ENCODE results near the gene REEP5.
"Not testable (repeated sequence)": the region's sequence is repeated elsewhere in the genome, so short reads cannot be mapped to it uniquely, and the experiment has no call there.

Gene REEP5

DNA sequence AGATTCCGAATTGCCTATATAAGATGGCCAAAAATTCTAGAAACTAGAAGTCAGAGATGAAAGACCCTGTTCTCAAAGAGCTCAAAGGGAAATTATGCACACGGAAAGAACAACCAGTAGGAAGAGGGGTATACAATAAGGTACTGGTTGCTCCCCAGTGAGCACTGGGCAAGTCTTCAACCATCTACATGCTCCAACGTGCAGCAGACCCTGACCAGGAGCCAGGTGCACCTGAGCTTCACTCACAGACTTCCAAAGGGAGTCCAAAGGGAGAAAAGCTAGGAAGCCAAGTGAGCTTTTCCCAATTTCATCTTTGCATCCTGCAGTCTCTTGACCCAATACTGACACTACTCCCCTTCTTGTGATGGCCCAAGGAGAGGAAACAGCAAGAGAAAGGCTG is 3.9 kb downstream of the REEP5 start:
- H3K9me3 Mint-ChIP-seq, result no peaks in the 10 kb centered on the region
- DNase-seq (ENCODE audit: low spot score in 2 of 2), result no peak
- H3K36me3 Mint-ChIP-seq, result peaks cover 84% of the 10 kb centered on the region
- H3K4me1 Mint-ChIP-seq, result peaks cover 77% of the 10 kb centered on the region
- no peak overlapping the region for H3K4me3 Mint-ChIP-seq
- H3K27ac Mint-ChIP-seq, result peak overlapping the region; percentile 74
- ATAC-seq, result no peak

DNA sequence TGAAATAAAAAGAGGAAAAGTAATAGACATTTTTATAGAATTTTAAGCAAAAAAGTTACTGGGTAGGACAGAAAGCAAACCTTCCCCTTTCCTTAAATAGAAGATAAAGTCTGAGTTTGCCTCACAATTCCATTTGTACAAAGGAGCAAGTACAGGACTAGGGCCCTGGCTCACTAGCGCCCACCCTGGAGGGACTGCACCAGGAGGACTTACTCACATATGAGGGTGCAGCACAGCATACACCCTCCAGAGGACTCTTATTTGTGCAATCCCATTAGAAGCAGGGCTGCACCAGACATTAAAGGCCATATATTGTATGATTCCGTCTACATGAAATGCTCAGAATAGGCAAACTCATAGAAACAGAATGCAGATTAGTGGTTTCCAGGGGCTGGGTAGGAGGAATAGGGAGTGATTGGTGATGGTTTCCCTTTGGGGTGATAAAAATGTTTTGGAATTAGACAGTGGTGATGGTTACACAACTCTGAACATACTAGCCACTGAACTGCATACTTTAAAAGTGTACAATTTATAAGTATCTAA is 4.5 kb downstream of the REEP5 start:
- Mint-ChIP-seq H3K9me3 (no peaks in the 10 kb centered on the region), H3K27ac (peak overlapping the region; percentile 74), H3K4me1 (peaks cover 77% of the 10 kb centered on the region), H3K36me3 (peaks cover 87% of the 10 kb centered on the region), H3K4me3 (peak overlapping the region; percentile 12)
- ATAC-seq (no peak), DNase-seq (ENCODE audit: low spot score in 2 of 2) (no peak)

DNA sequence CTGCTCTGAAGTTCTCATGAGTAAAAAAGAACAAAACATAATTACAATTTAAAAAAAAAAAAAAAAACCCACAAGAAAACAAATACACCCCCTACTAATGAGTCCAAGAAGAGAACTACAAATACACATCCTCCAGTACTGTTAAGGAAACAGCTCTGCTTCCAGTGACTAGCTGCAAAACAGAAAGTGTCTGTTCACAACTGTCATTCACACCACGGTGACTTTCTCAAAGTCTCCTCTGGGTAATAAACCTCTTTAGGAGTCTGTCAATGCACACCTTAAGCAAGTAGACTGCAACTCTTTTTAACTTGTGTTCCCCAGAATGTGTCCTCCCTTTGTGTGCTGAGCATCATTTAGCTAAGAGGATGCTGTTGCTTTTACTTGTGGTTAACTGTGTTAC is 6.2 kb downstream of the REEP5 start:
- DNase-seq (ENCODE audit: low spot score in 2 of 2) (no peak), ATAC-seq (peak; percentile 55)
- no peaks in the 10 kb centered on the region for H3K9me3 Mint-ChIP-seq
- peak overlapping the region; percentile 8 for H3K27ac Mint-ChIP-seq
- H3K4me1 Mint-ChIP-seq, result peaks cover 82% of the 10 kb centered on the region
- H3K4me3 Mint-ChIP-seq, result peak overlapping the region; percentile 6
- H3K36me3 Mint-ChIP-seq, result peaks cover 88% of the 10 kb centered on the region

DNA sequence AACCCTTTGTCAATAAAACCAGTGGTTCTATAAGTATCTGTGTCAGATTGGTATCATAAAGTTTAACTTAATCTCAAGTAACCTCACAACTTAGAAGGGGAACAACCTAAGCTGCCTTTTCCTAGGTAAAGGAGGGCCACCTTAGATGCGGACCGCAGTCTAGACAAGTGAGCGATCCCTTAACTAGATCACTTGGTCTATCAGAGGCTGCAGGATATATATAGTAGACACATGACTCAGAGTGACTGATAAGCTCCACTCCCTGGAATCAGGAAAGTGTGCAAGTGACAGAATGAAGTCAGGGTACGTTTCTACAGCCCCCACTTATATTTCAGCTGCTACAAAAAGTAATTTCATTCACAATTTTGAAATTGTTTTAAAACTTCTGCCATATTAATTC is 7.4 kb downstream of the REEP5 start:
- peaks cover 70% of the 10 kb centered on the region for H3K4me1 Mint-ChIP-seq
- no peak overlapping the region for H3K4me3 Mint-ChIP-seq
- H3K9me3 Mint-ChIP-seq, result no peaks in the 10 kb centered on the region
- H3K36me3 Mint-ChIP-seq, result peaks cover 90% of the 10 kb centered on the region
- DNase-seq (ENCODE audit: low spot score in 2 of 2) (peak in 1 of 2 donors; percentile 40), ATAC-seq (peak; percentile 63)
- H3K27ac Mint-ChIP-seq, result no peak overlapping the region

DNA sequence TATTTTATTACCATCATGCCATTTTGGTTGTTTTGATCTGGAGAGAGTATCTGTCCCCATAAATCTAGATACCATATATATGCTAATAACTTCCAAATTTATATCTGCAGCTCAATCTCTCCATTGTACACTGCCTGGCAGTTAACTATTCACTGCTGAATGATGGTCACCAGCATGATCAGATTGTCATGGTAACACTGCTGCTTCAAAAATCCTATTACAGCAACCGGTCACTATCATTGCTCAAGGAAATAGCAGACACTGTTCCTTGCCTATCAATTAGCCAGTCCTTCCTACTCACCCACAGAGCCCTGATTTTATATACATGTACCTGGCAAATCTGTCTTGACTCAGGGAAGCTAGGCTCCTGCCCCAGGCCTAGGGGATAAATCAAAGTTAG is 11.5 kb downstream of the REEP5 start:
- H3K36me3 Mint-ChIP-seq, result peaks cover 79% of the 10 kb centered on the region
- no peak for ATAC-seq

GRCh38 chr5:112908854-112909253 is 13.2 kb downstream of the REEP5 start:
- Mint-ChIP-seq H3K27ac (peak overlapping the region; percentile 14), H3K4me1 (peaks cover 40% of the 10 kb centered on the region)
- no peak for ATAC-seq

More for the DNA sequence above, 11.5 kb downstream of the REEP5 start:
- no peak overlapping the region for H3K4me3 Mint-ChIP-seq
- no peak for DNase-seq (ENCODE audit: low spot score in 2 of 2)
- H3K9me3 Mint-ChIP-seq, result no peaks in the 10 kb centered on the region
- H3K4me1 Mint-ChIP-seq, result peaks cover 49% of the 10 kb centered on the region
- peak overlapping the region; percentile 57 for H3K27ac Mint-ChIP-seq

GRCh38 chr5:112907166-112907631 is 14.8 kb downstream of the REEP5 start:
- Mint-ChIP-seq H3K9me3 (no peaks in the 10 kb centered on the region), H3K4me1 (peaks cover 37% of the 10 kb centered on the region), H3K27ac (peak overlapping the region; percentile 85), H3K4me3 (no peak overlapping the region), H3K36me3 (peaks cover 65% of the 10 kb centered on the region)
- ATAC-seq (peak; percentile 48), DNase-seq (ENCODE audit: low spot score in 2 of 2) (no peak)

More at GRCh38 chr5:112908854-112909253, 13.2 kb downstream of the REEP5 start:
- H3K4me3 Mint-ChIP-seq, result no peak overlapping the region
- H3K9me3 Mint-ChIP-seq, result no peaks in the 10 kb centered on the region
- peaks cover 68% of the 10 kb centered on the region for H3K36me3 Mint-ChIP-seq
- no peak for DNase-seq (ENCODE audit: low spot score in 2 of 2)

DNA sequence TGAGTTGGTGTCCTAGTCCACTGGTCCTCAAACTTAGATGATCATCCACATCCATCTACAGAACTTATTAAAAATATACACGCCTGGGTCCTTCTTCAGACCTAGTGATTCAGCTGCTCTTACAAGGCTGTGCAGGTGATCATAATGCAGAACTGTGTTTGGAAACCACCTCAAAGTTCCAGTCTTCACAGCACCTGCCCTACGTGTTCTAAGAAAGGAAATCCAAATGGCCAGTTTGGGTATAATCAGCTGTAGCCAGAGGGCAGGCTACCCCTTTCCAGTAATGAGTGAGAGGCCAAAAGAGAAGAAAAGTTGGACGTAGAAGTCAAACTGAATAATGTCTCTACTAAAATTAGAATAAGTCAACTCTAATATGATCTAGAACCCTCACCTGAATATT is 15.4 kb downstream of the REEP5 start:
- ATAC-seq, result no peak
- no peak for DNase-seq (ENCODE audit: low spot score in 2 of 2)
- Mint-ChIP-seq H3K4me1 (peaks cover 32% of the 10 kb centered on the region), H3K4me3 (no peak overlapping the region), H3K9me3 (no peaks in the 10 kb centered on the region), H3K27ac (peak overlapping the region; percentile 85), H3K36me3 (peaks cover 67% of the 10 kb centered on the region)

DNA sequence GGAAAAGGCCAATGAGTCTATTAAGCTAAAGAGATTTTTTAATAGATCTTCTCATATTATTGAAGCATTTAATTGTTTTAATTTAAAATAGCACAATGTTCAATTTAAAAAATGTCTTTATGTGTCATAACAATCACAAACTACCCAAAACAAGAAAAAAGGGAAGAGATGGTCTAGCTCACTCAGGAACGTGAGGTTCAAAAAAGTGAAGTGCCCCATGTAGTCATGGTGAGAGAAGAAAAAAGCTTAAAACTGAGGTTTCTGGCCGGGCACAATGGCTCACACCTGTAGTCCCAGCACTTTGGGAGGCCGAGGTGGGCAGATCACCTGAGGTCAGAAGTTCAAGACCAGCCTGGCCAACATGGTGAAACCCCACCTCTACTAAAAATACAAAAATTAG is 17.0 kb downstream of the REEP5 start:
- not testable (repeated sequence) for ATAC-seq, H3K27ac Mint-ChIP-seq, H3K4me3 Mint-ChIP-seq, H3K9me3 Mint-ChIP-seq
- peaks cover 26% of the 10 kb centered on the region for H3K4me1 Mint-ChIP-seq
- H3K36me3 Mint-ChIP-seq, result peaks cover 69% of the 10 kb centered on the region
- peak in 1 of 2 donors; percentile 35 for DNase-seq (ENCODE audit: low spot score in 2 of 2)

DNA sequence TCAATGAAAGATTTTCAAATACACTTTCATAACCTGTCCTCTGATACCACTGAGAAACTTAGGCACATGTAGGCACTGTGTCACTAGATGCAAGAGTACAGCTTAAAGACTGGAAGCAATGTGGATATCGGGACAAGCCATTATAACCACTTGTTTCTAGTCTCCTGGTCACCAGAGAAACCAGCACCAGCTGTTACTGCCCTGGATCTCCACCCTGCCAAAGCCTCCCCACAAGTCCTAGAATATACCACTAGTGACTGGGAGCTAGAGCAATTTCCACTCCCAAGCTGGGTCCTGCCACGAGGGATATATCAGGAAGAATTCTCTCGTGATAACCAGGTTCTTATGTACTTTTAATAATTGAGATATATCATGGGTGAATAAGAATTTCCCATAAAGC is 19.5 kb downstream of the REEP5 start:
- H3K9me3 Mint-ChIP-seq, result no peaks in the 10 kb centered on the region
- peak in 1 of 2 donors; percentile 38 for DNase-seq (ENCODE audit: low spot score in 2 of 2)
- peaks cover 20% of the 10 kb centered on the region for H3K4me1 Mint-ChIP-seq
- ATAC-seq, result no peak
- peaks cover 69% of the 10 kb centered on the region for H3K36me3 Mint-ChIP-seq
- H3K4me3 Mint-ChIP-seq, result no peak overlapping the region
- H3K27ac Mint-ChIP-seq, result peak overlapping the region; percentile 29

DNA sequence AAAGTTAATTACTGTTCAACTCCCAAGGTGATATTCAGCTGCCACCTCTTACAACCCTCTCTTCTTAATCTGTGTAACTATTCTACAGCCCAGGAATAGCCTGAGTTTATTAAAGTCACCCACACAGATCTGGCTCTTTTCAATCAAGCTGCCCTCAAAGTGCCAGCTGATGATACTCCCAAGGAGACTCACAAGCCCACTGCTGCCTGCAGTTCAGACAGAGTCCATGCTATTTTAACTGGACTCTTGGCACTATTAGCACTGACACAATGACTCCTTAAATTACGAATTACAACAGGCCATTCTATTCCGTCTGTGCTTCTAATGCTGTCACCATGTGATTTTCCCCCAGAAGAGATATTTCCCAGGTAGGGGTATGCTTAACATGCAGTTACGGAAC is 26.3 kb downstream of the REEP5 start:
- Mint-ChIP-seq H3K27ac (peak overlapping the region; percentile 62), H3K36me3 (peaks cover 100% of the 10 kb centered on the region), H3K9me3 (no peaks in the 10 kb centered on the region), H3K4me3 (no peak overlapping the region), H3K4me1 (peaks cover 31% of the 10 kb centered on the region)
- ATAC-seq (no peak), DNase-seq (ENCODE audit: low spot score in 2 of 2) (no peak)

GRCh38 chr5:112892776-112893175 is 29.3 kb downstream of the REEP5 start:
- Mint-ChIP-seq H3K4me3 (no peak overlapping the region), H3K36me3 (peaks cover 91% of the 10 kb centered on the region), H3K27ac (no peak overlapping the region), H3K9me3 (no peaks in the 10 kb centered on the region), H3K4me1 (peaks cover 43% of the 10 kb centered on the region)
- no peak for ATAC-seq
- DNase-seq (ENCODE audit: low spot score in 2 of 2), result no peak

DNA sequence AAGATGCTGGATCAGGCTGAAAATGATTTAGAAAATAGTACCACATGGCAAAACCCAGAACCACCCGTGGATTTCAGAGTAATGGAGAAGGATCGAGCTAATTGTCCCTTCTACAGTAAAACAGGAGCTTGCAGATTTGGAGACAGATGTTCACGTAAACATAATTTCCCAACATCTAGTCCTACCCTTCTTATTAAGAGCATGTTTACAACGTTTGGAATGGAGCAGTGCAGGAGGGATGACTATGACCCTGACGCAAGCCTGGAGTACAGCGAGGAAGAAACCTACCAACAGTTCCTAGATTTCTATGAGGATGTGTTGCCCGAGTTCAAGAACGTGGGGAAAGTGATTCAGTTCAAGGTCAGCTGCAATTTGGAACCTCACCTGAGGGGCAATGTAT is 30.0 kb downstream of the REEP5 start:
- H3K4me1 Mint-ChIP-seq, result peaks cover 48% of the 10 kb centered on the region
- H3K27ac Mint-ChIP-seq, result peak overlapping the region; percentile 60

DNA sequence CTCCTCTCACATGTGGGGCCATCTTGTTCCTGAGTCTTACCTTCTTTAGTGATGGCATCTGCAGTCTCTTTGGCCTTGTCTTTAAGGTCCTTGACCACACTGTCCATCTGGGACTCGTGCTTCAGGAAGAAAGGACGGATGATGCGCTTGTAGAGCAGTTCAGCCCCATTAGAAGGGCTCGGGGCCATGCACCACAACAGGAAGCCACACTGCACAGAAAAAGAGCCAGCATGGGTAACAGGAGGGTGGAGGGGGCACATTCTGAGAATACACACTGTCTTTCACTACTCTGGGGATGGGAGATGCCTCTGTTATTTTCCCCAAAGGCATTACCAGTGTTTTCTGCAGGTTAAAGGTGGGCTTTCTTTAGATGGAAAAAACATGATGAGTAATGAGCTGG is 35.1 kb downstream of the REEP5 start:
- no peak overlapping the region for H3K4me3 Mint-ChIP-seq
- ATAC-seq, result peak; percentile 60
- peaks cover 33% of the 10 kb centered on the region for H3K36me3 Mint-ChIP-seq
- peak overlapping the region; percentile 73 for H3K27ac Mint-ChIP-seq
- H3K9me3 Mint-ChIP-seq, result no peaks in the 10 kb centered on the region
- peaks cover 34% of the 10 kb centered on the region for H3K4me1 Mint-ChIP-seq
- DNase-seq (ENCODE audit: low spot score in 2 of 2), result peak in 1 of 2 donors; percentile 52

More for the DNA sequence above, 30.0 kb downstream of the REEP5 start:
- peaks cover 83% of the 10 kb centered on the region for H3K36me3 Mint-ChIP-seq
- not testable (repeated sequence) for H3K4me3 Mint-ChIP-seq; H3K9me3 Mint-ChIP-seq; ATAC-seq; DNase-seq (ENCODE audit: low spot score in 2 of 2)

DNA sequence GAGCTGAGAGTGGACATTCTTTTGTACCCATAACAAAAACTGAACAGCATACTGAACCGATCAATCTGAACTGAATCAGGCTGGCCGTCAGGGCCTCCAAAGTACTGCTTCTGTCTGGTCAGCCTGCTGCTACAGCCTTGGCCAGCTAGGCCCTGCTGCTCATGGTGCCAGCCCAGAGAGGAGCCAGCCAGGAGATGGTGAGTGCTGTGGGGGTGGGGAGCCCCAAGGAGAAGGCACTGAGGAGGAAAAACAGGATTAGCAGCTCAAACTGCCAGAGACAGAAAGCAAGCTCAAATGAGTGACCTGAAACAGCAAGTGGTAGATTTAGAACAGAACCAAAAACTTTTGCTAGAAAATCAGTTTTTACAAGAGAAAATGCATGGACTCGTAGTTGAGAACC is 37.0 kb downstream of the REEP5 start:
- no peak for DNase-seq (ENCODE audit: low spot score in 2 of 2)
- Mint-ChIP-seq H3K36me3 (peaks cover 13% of the 10 kb centered on the region), H3K4me1 (peaks cover 27% of the 10 kb centered on the region), H3K4me3 (no peak overlapping the region), H3K9me3 (no peaks in the 10 kb centered on the region), H3K27ac (peak overlapping the region; percentile 86)
- no peak for ATAC-seq

DNA sequence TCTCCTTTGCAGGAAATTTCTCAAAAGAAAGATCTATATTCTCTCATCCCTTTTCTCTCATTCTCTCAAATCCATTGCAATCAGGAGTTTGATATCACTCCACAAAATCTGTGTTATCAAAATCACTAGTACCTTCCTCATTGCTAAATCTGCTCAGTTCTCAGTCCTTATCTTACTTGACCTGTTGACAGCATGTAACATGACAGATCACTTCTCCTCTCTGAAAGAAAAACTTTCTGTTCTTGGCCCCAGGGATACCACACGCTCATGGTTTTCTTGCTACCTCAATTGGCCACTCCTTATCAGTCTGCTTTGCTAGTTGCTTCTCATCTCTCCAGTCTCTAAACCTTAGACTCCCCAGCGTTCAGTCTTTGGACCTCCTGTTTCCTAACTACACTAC is 38.8 kb downstream of the REEP5 start:
- ATAC-seq, result no peak
- Mint-ChIP-seq H3K36me3 (peaks cover 10% of the 10 kb centered on the region), H3K4me1 (peaks cover 29% of the 10 kb centered on the region), H3K27ac (no peak overlapping the region), H3K4me3 (no peak overlapping the region), H3K9me3 (no peaks in the 10 kb centered on the region)
- DNase-seq (ENCODE audit: low spot score in 2 of 2), result no peak
